PC-3 (cell line): Measurements from ENCODE around the gene HNF1A. TPM values are rescaled to one million over a fixed set of nuclear protein-coding genes. Genes with fewer than 3 reads are reported as not detected.

Experiments used
- ATAC-seq: fragments of 200-7000 bp; cut with Tn5 transposase; 2 replicates; pipeline ENCODE4 v1.9.1; 2020; ENCODE audit warnings: mild to moderate bottlenecking, moderate library complexity
- BruUV-seq: library from RNA; stranded (reverse); fragments of 400-500 nt; replicated peaks from 2 replicates; lab custom pipeline; 2021; lab: Mats Ljungman, UMichigan
- CTCF ChIA-PET: fragments of 300-600 bp; sonication (Branson Sonifier 250); formaldehyde crosslinking; loops from one replicate; lab custom pipeline; 2022; ENCODE audit warnings: antibody characterized with exemption; lab: Charles Lee
- POLR2A ChIA-PET: fragments of 300-600 bp; sonication (Branson Sonifier 250); formaldehyde crosslinking; loops from one replicate; lab custom pipeline; 2022; ENCODE audit warnings: antibody characterized with exemption; ENCODE audit not compliant: unreplicated experiment; lab: Charles Lee
- DNase-seq: peaks from one replicate; pipeline ENCODE4 v3.0.0-alpha.2; 2015
- H2AFZ ChIP-seq: fragments of 300-600 bp; sonication (generic); 2 replicates; pipeline ENCODE4 v1.6.0; 2016; ENCODE audit warnings: antibody characterized with exemption, low read length
- H3F3A ChIP-seq: fragments of 300-600 bp; sonication (generic); one replicate; pipeline ENCODE4 v1.6.0; 2017; ENCODE audit warnings: antibody characterized with exemption, low read length, control low read depth, mild to moderate bottlenecking; ENCODE audit not compliant: unreplicated experiment
- H3K27ac ChIP-seq: fragments of 300-600 bp; sonication (generic); 2 replicates; pipeline ENCODE4 v1.5.1; 2016; ENCODE audit warnings: mild to moderate bottlenecking, low read length
- H3K27me3 ChIP-seq: fragments of 300-600 bp; sonication (generic); 2 replicates; pipeline ENCODE4 v1.6.1; 2016; ENCODE audit warnings: low read length, mixed read lengths
- H3K36me3 ChIP-seq: fragments of 300-600 bp; sonication (generic); 2 replicates; pipeline ENCODE4 v1.6.1; 2016; ENCODE audit warnings: low read depth, mixed run types, low read length, mixed read lengths
- H3K4me1 ChIP-seq: fragments of 300-600 bp; sonication (generic); 2 replicates; pipeline ENCODE4 v1.5.1; 2016; ENCODE audit warnings: low read length; ENCODE audit not compliant: insufficient read depth
- H3K4me2 ChIP-seq: fragments of 300-600 bp; sonication (generic); 2 replicates; pipeline ENCODE4 v1.6.0; 2016; ENCODE audit warnings: low read length
- H3K4me3 ChIP-seq: fragments of 300-600 bp; sonication (generic); 2 replicates; pipeline ENCODE4 v1.5.1; 2016; ENCODE audit warnings: mild to moderate bottlenecking, low read length, mixed read lengths
- H3K79me2 ChIP-seq: fragments of 300-600 bp; sonication (generic); 2 replicates; pipeline ENCODE4 v1.6.1; 2017; ENCODE audit warnings: low read length, mixed read lengths
- H3K9ac ChIP-seq: fragments of 300-600 bp; sonication (generic); 2 replicates; pipeline ENCODE4 v1.6.0; 2016; ENCODE audit warnings: mild to moderate bottlenecking, low read length
- H3K9me2 ChIP-seq: fragments of 300-600 bp; sonication (generic); replicated peaks from 2 replicates; pipeline ENCODE4 v1.6.1; 2016; ENCODE audit warnings: mixed run types, low read length, mixed read lengths
- H3K9me3 ChIP-seq: fragments of 300-600 bp; sonication (generic); 2 replicates; pipeline ENCODE4 v1.6.1; 2016; ENCODE audit warnings: low read length, mixed read lengths
- H4K20me1 ChIP-seq: fragments of 300-600 bp; sonication (generic); 2 replicates; pipeline ENCODE4 v1.6.1; 2016; ENCODE audit warnings: low read length, mixed read lengths
- EZH2 ChIP-seq: fragments of 300-600 bp; sonication (generic); IDR thresholded peaks from one replicate; pipeline ENCODE4 v1.6.1; 2017; ENCODE audit warnings: antibody characterized with exemption, mild to moderate bottlenecking, low read length; ENCODE audit not compliant: unreplicated experiment
- EZH2phosphoT487 ChIP-seq: fragments of 300-600 bp; sonication (generic); IDR thresholded peaks from 2 replicates; pipeline ENCODE4 v1.6.1; 2018; ENCODE audit warnings: mild to moderate bottlenecking, antibody characterized with exemption, low read length, borderline replicate concordance
- intact Hi-C: fragments of 100-400 bp; cut with micrococcal nuclease; formaldehyde crosslinking; loops from 2 replicates; pipeline ENCODE4 v1.9.0; 2023
- total RNA-seq: library from RNA; depleted of rRNA; stranded (reverse); fragments of >200 nt; gene quantifications from 2 replicates; pipeline ENCODE4 v1.2.3, GENCODE V29; 2014
- TF ChIP-seq, protein P1 (sequence below): fragments of 300-600 bp; sonication (generic); conservative IDR thresholded peaks from 2 replicates; pipeline ENCODE4 v1.5.1; 2017; ENCODE audit warnings: antibody characterized with exemption, low read depth, mild to moderate bottlenecking, low read length

Gene HNF1A
- total RNA-seq, 1 experiment from 2014 or later = not detected

- Histone ChIP-seq H3K36me3 (no peaks in the 10 kb centered on the region), H3K9ac (no peak overlapping the region), H3K9me2 (no peaks in the 10 kb centered on the region), H3K4me2 (no peak overlapping the region), H3K27ac (no peak overlapping the region), H2AFZ (no peak overlapping the region), H3K4me3 (no peak overlapping the region), H3F3A (no peaks in the 10 kb centered on the region), H3K27me3 (no peaks in the 10 kb centered on the region), H3K4me1 (no peaks in the 10 kb centered on the region), H4K20me1 (no peaks in the 10 kb centered on the region), H3K9me3 (no peaks in the 10 kb centered on the region), H3K79me2 (no peaks in the 10 kb centered on the region)
- POLR2A ChIA-PET = interaction anchor here (0.6 kb wide), 1 partner anchor 80 kb away, joined by 3 read pairs; no protein-coding TSS in a partner anchor
- ATAC-seq (no peak), DNase-seq (no peak)
- CTCF ChIA-PET = no interaction called here
- intact Hi-C loops = no loop called here
- TF ChIP-seq, protein P1, sequence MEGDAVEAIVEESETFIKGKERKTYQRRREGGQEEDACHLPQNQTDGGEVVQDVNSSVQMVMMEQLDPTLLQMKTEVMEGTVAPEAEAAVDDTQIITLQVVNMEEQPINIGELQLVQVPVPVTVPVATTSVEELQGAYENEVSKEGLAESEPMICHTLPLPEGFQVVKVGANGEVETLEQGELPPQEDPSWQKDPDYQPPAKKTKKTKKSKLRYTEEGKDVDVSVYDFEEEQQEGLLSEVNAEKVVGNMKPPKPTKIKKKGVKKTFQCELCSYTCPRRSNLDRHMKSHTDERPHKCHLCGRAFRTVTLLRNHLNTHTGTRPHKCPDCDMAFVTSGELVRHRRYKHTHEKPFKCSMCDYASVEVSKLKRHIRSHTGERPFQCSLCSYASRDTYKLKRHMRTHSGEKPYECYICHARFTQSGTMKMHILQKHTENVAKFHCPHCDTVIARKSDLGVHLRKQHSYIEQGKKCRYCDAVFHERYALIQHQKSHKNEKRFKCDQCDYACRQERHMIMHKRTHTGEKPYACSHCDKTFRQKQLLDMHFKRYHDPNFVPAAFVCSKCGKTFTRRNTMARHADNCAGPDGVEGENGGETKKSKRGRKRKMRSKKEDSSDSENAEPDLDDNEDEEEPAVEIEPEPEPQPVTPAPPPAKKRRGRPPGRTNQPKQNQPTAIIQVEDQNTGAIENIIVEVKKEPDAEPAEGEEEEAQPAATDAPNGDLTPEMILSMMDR = no peak
- TF ChIP-seq EZH2phosphoT487 (no peak), EZH2 (no peak)
- no TSS peak for BruUV-seq
These were observed 4.3 kb downstream of the HNF1A start for GRCh38 chr12:120982659-120983058.

DNA sequence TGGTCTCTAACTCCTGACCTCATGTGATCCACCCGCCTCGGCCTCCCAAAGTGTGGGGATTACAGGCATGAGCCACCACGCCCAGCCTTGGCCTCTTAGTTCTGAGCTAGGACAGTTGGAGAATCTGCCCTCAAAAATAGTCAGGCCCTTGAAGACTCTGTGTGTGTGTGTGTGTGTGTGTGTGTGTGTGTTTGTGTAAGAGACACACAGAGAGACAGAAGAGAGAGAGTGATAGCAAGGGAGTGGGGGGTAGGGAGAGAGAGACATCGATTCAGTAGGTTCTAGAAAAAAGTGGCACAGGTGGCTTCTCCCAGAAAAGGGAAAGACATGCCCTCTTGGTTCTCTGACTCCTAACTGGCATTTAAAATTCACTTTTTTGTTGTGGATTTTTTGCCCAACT is 5.4 kb downstream of the HNF1A start:
- DNase-seq (no peak), ATAC-seq (no peak)
- Histone ChIP-seq H3K9me3 (no peaks in the 10 kb centered on the region), H3K9me2 (no peaks in the 10 kb centered on the region), H3K4me1 (no peaks in the 10 kb centered on the region), H3K9ac (no peak overlapping the region), H3K27me3 (no peaks in the 10 kb centered on the region), H2AFZ (no peak overlapping the region), H3K27ac (no peak overlapping the region), H3F3A (no peaks in the 10 kb centered on the region), H4K20me1 (no peaks in the 10 kb centered on the region), H3K36me3 (no peaks in the 10 kb centered on the region), H3K4me3 (no peak overlapping the region), H3K79me2 (no peaks in the 10 kb centered on the region), H3K4me2 (no peak overlapping the region)
- BruUV-seq = no TSS peak
- TF ChIP-seq EZH2 = no peak
- POLR2A ChIA-PET = interaction anchor here (0.6 kb wide), 1 partner anchor 46 kb away, joined by 5 read pairs; no protein-coding TSS in a partner anchor
- CTCF ChIA-PET = interaction anchor here (0.6 kb wide), 1 partner anchor 188 kb away, joined by 3 read pairs; no protein-coding TSS in a partner anchor
- intact Hi-C loops = no loop called here

GRCh38 chr12:120984351-120984898 is 6.1 kb downstream of the HNF1A start:
- Histone ChIP-seq H3K4me1 (no peaks in the 10 kb centered on the region), H3F3A (no peaks in the 10 kb centered on the region), H3K9ac (no peak overlapping the region), H3K4me2 (no peak overlapping the region), H3K9me2 (no peaks in the 10 kb centered on the region), H3K27me3 (no peaks in the 10 kb centered on the region), H3K9me3 (no peaks in the 10 kb centered on the region), H2AFZ (no peak overlapping the region; the same call in 1 of the 2 replicates), H3K36me3 (no peaks in the 10 kb centered on the region), H3K27ac (no peak overlapping the region), H3K4me3 (no peak overlapping the region), H3K79me2 (no peaks in the 10 kb centered on the region), H4K20me1 (no peaks in the 10 kb centered on the region)
- TF ChIP-seq, protein P1 = no peak
- TF ChIP-seq EZH2phosphoT487 (no peak), EZH2 (no peak)
- no peak for ATAC-seq
- intact Hi-C loops = no loop called here
- DNase-seq = no peak
- BruUV-seq = no TSS peak
- ChIA-PET CTCF (interaction anchor here (0.6 kb wide), 1 partner anchor 189 kb away, joined by 3 read pairs; no protein-coding TSS in a partner anchor), POLR2A (no interaction called here)
